Epithelial cell of alveolus of lung (primary cell): ENCODE results near the gene NATD1. TPM values are rescaled to one million over a fixed set of nuclear protein-coding genes. Genes with fewer than 3 reads are reported as not detected.

Experiments
- total RNA-seq: library from RNA; depleted of rRNA; stranded (reverse); fragments of >200 nt; gene quantifications from 2 replicates; pipeline ENCODE4 v1.2.1, GENCODE V29; 2015

The NATD1 gene, protein sequence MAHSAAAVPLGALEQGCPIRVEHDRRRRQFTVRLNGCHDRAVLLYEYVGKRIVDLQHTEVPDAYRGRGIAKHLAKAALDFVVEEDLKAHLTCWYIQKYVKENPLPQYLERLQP
- 4.3 and 13.8 TPM in 2 replicates for total RNA-seq

DNA sequence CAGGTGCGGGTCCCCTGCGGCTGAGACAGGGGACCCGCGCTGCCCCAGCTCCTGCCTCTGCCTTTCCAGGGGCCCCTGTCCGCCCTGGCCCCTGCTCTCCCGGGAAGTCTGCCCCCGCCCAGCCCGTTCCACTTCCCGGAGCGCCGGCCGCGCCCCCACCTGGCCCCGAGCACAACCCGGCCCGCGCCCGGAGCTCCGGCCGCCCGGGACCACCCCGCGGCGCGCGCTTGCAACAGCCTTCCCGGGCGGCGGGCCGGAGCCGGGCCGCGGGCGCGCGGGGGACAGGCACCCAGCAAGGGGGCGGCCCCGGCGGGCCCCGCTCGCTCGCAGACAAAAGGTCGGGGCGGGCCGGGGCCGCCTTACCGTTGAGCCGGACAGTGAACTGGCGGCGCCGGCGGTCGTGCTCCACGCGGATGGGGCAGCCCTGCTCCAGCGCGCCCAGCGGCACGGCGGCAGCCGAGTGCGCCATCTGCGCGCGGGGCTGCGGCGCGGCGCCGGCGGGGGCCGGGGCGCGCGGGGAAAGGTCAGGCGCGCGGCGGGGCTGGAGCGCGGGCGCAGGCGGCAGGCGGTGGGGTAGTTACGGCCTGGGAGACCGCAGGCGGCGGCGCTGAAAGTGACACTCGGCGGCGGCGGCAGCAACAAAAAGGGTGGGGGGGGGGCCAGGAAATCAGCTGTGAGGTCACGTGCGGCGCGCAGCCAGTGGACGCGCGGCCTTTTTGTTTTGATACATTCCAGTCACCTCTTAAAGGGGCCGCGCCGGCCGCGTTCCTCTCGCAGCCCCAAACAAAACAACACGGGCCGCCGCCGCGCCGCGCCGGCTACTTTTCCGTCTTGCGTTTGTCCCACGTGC, at the start of gene NATD1:
Gene NATD1, minus strand, starts transcription at position 615 of the 850 bp plus-strand sequence. Its CDS starts 146 bp downstream, at position 469.

DNA sequence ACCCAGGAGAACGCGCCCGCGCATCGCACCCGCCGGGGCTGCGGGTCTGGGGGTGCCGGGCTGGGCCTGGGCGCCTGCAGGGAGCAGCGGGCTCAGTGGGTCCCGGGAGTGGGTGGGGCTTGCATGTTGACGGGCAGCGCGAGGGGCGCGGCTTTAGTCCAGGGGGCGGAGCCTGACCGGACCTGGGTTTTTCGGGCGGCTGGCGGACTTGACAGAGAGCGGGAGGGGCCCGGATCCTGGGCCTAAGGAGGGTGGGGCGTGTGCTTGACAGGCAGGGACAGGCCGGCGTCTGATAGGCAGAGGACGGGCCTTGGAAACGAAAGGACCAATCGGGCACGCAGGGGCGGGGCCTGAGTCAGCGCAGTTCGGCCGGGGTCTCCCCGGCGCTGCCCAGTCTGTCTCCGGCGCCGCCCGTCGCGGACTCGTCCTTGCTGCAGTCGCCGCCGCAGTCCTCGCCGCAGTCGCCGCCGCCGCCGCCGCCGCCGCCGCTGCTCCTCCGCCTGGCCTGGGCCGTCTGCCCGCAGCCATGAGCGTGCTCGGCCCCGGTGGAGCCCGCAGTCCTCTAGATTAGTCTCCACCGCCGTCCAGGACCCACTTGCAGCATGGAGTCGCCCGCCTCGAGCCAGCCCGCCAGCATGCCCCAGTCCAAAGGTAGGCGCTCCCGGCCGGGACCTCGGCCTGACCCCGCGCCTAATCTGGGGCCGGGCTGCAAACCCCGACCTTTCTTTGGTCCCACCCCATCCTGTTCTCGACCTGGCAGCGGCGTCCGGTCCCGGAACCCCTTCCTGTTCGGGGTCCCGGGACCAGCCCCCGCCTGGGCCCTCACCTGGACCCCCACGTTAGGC, 31.3 kb upstream of the NATD1 start, which contains the start of gene MAP2K3:
Gene MAP2K3, plus strand, starts transcription at position 393 of the 845 bp plus-strand sequence. Its CDS starts 210 bp downstream, at position 603.

DNA sequence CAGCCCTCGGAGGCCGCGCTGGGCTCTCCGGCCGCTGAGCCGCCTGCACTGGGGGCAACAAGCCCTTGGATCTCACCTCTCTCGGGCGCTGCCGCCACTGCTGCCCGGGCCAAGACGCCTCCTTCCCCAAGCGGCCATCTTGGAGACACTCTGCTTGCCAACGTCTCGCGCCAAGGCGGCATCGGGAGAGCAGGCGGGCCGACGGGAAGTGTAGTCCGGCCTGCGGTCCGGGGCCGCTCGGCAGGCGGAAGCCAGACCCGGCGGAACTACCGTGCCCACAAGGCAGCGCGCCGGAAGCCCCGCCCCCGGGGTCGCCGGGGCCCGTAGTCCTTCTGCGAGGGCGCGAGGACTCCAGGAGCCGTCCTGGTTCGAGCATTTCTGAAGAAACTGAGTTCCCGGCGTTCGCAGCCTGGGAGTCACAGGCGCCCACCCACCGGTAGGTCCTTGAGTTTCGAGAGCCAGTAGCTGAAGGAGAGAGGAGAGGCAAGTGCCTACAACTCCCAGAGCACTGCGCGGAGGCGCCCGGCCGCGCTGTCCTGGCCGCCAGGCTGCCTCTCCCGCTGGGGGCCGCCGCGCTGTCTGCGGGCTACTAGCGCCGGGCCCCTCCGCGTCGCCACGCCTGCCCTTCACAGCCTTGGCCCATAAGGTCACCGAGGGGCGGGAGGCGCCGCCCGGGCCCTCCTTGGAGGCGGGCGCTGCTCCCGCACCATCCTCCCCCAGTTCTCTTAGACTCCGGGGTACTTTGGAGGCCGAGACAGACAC, 39.0 kb downstream of the NATD1 start, which contains the start of gene TMEM11:
Gene TMEM11, minus strand, starts transcription at position 147 of the 762 bp plus-strand sequence. Its CDS starts 9 bp downstream, at position 138.

Other genes starting within 250 kb of the NATD1 start
- gene USP22, start 210.4 kb downstream of the NATD1 start, total RNA-seq = 159 and 183 TPM in 2 replicates
- gene DHRS7B, start 126.4 kb downstream of the NATD1 start, total RNA-seq = 16.0 and 25.2 TPM in 2 replicates
- gene TMEM11, start 39.2 kb downstream of the NATD1 start, total RNA-seq = 21.1 and 33.4 TPM in 2 replicates
- gene MAP2K3, start 31.3 kb upstream of the NATD1 start, total RNA-seq = 15.0 and 22.4 TPM in 2 replicates
- 0.26 TPM in 1 of 2 replicates, not detected in the other for gene KCNJ12, start 122.9 kb upstream of the NATD1 start, total RNA-seq